Activated naive CD8-positive, alpha-beta T cell treated with anti-CD3 and anti-CD28 coated beads, Interleukin-2, amount 10 ng/mL, durations not matched to agents 7 days and 5 days (primary cell): ENCODE measurements around the gene UNC13D. TPM values are rescaled to one million over a fixed set of nuclear protein-coding genes. Genes with fewer than 3 reads are reported as not detected.
A peak's percentile ranks its signal among the peaks of the same experiment; 100 is the strongest.
"Not testable (repeated sequence)": the region's sequence is repeated elsewhere in the genome, so short reads cannot be mapped to it uniquely, and the experiment has no call there.

Experiments used
- ATAC-seq: fragments of 150-1000 bp; cut with Tn5 transposase; one replicate; pipeline ENCODE4 v1.10.0; 2021; ENCODE audit warnings: low read depth, moderate library complexity
- POLR2A ChIA-PET: fragments of 350-600 bp; sonication (Branson Sonifier 250); formaldehyde crosslinking; loops from one replicate; lab custom pipeline; 2021; ENCODE audit warnings: antibody characterized with exemption; lab: Charles Lee
- DNase-seq: peaks from one replicate; pipeline ENCODE4 v3.0.0; 2021
- H3K27ac Mint-ChIP-seq: one replicate; pipeline ENCODE4 v1.8.0; 2022; ENCODE audit warnings: mild to moderate bottlenecking, mixed read lengths
- H3K27me3 Mint-ChIP-seq: one replicate; pipeline ENCODE4 v1.8.0; 2022; ENCODE audit warnings: mild to moderate bottlenecking, moderate library complexity, mixed read lengths
- H3K36me3 Mint-ChIP-seq: one replicate; pipeline ENCODE4 v1.8.0; 2021; ENCODE audit warnings: mild to moderate bottlenecking, mixed read lengths
- H3K4me1 Mint-ChIP-seq: one replicate; pipeline ENCODE4 v1.8.0; 2021; ENCODE audit warnings: mixed read lengths
- H3K4me3 Mint-ChIP-seq: one replicate; pipeline ENCODE4 v1.8.0; 2022; ENCODE audit warnings: mild to moderate bottlenecking, moderate library complexity, mixed read lengths
- H3K9me3 Mint-ChIP-seq: one replicate; pipeline ENCODE4 v1.8.0; 2021; ENCODE audit warnings: mixed read lengths
- total RNA-seq, 2 experiments: library from RNA; stranded (reverse); gene quantifications; one replicate each; pipeline ENCODE4 v1.2.3, GENCODE V29; 2021

Gene UNC13D
- total RNA-seq, 2 experiments from 2014 or later = 221 to 222 TPM

DNA sequence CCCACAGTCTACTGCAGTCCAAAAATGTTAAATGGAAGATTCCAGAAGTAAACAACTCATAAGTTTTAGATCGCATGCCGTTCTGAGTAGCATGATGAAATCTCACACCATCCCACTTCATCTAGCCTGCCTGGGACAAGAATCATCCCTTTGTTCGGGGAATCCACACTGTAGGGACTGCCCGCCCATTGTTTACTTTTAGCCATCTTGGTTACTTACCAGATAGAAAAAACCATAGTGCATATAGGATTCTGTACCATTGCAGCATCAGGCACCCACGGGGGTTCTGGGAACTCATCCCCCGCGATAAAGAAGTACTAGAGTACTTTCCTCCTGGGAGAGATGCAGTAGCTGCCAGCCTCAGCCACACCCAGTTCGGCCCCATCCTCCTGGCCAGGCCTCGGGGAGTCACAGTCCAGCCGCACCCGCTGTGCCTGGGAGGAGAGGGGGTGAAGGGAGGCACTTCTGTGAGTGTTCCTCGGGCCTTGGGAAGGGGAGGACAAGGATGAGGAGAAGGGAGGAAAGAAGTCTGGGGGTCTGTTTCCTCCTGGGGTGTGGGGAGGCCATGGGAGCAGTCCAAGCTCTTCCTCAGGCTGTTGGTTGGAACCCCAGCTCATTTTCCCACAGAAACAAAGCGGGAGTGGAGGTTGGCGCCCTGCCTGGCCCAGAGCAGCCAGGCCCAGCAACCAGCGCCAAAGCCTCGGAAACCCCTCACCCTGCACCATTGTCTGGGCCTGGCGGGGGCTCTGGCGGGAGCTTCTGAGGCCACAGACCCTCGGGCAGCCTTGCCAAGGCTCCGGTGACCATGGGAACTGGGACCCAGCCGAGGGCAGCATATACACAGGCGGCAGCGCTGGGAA, 25.3 kb upstream of the UNC13D start:
- Mint-ChIP-seq H3K27ac (no peak overlapping the region), H3K36me3 (peaks cover 2% of the 10 kb centered on the region), H3K4me1 (peaks cover 19% of the 10 kb centered on the region), H3K27me3 (no peaks in the 10 kb centered on the region), H3K4me3 (no peak overlapping the region), H3K9me3 (no peaks in the 10 kb centered on the region)
- POLR2A ChIA-PET = interaction anchor here (1.7 kb wide), 1 partner anchor 14 kb away, joined by 7 read pairs; the partner anchor contains the start of gene WBP2
- DNase-seq (no peak), ATAC-seq (no peak)

DNA sequence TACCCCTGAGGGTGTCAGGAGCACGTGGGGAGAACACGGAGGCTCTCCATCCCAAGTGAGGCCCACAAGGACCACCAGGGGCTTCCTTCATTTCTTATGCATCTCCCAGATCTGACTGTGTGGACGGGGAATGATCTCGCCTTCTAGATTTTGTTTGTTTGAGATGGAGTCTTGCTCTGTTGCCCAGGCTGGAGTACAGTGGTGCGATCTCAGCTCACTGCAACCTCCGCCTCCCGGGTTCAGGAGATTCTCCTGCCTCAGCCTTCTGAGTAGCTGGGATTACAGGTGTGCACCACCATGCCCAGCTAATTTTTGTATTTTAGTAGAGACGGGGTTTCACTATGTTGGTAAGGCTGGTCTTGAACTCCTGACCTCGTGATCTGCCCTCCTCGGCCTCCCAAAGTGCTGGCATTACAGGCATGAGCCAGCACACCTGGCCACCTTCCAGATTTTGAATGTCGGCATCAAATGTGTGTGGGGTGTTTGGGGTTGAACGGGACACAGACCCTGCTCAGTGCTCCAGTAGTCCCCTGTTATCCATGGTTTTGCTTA, 24.6 kb upstream of the UNC13D start:
- not testable (repeated sequence) for ATAC-seq, H3K4me3 Mint-ChIP-seq, H3K27ac Mint-ChIP-seq, H3K9me3 Mint-ChIP-seq, H3K27me3 Mint-ChIP-seq, DNase-seq, H3K36me3 Mint-ChIP-seq
- H3K4me1 Mint-ChIP-seq = peaks cover 25% of the 10 kb centered on the region
- POLR2A ChIA-PET = interaction anchor here (1.7 kb wide), 1 partner anchor 13 kb away, joined by 7 read pairs; the partner anchor contains the start of gene WBP2

DNA sequence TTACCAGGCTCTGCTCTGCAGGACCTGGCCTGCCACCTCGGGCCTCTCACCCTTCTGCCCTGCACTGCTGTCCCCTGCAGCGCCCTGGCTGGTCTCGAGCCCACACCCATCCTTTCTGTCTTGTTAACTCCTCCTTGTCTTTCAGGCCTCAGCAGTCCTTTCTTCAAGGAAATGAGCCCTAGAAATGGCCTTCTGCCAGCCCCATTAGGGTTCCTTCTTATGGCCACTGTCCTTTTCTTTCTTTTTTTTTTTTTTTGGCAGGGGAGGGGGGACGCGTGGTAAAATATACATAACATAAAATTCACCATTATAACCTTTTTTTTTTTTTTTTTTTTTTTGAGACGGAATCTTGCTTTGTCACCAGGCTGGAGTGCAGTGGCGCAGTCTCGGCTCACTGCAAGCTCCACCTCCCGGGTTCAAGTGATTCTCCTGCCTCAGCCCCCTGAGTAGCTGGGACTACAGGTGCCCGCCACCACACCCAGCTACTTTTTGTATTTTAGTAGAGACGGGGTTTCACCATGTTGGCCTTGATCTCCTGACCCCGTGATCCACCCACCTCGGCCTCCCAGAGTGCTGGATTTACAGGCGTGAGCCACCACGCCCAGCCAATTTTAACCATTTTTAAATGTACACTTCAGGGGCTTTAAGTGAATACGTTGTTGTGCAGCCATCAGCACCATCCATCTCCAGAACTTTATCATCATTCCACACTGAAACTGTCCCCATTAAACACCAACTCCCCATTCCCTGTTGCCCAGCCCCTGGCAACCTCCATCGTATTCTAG, 21.4 kb upstream of the UNC13D start:
- peaks cover 17% of the 10 kb centered on the region for H3K4me1 Mint-ChIP-seq
- POLR2A ChIA-PET = interaction anchor here (0.7 to 4.1 kb wide), 9 partner anchors 8 to 112 kb away, joined by 3 to 37 read pairs (median 4); partner anchors contain the start of genes TRIM47 and WBP2
- H3K4me3 Mint-ChIP-seq, H3K36me3 Mint-ChIP-seq, H3K9me3 Mint-ChIP-seq, DNase-seq, H3K27me3 Mint-ChIP-seq, ATAC-seq: not testable (repeated sequence)
- H3K27ac Mint-ChIP-seq = peak overlapping the region; percentile 76

DNA sequence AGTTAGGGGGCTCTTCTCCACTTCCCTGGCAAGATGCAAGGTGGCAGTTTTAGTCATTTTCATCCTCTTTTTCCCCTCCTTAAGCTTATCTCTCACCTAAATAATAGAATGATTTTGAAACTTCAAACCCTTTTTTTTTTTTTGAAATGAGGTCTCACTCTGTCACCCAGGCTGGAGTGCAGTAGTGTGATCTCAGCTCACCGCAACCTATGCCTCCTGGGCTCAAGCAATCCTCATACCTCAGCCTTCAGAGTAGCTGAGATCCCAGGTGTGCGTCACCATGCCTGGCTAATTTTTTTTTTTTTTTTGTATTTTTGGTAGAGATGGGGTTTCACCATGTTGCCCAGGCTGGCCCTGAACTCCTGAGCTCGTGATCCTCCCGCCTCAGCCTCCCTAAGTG, 20.7 kb upstream of the UNC13D start:
- peak; percentile 38 for ATAC-seq
- not testable (repeated sequence) for DNase-seq, H3K27me3 Mint-ChIP-seq, H3K36me3 Mint-ChIP-seq, H3K9me3 Mint-ChIP-seq
- Mint-ChIP-seq H3K27ac (peak overlapping the region; percentile 76), H3K4me1 (peaks cover 17% of the 10 kb centered on the region), H3K4me3 (peak overlapping the region; percentile 48)
- POLR2A ChIA-PET = interaction anchor here (0.7 to 4.1 kb wide), 10 partner anchors 9 to 111 kb away, joined by 3 to 37 read pairs (median 4); partner anchors contain the start of genes TRIM47, TRIM65 and WBP2

DNA sequence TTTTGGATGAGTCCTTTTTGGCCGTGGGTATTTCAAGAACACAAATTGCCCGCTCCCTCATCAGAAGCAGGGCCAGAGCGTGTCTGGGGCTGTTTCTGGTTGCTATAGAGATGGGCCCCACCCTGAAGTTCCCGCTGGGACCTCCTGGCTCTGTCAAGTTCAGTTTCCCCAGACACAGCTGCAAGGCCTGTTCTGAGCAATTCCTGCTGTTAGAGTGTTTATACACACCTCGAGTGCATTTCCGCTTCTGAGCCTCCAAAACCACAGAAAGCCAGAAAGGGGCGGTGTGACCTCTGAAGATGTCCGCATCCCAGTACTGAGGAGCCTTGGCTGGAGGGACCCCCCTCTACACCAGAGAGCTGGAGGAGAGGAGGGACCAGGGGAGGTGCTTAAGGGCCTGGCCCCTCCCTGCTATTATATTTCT, 20.3 kb upstream of the UNC13D start:
- Mint-ChIP-seq H3K4me3 (peak overlapping the region; percentile 48), H3K36me3 (no peaks in the 10 kb centered on the region), H3K27ac (peak overlapping the region; percentile 76), H3K27me3 (no peaks in the 10 kb centered on the region), H3K4me1 (peaks cover 18% of the 10 kb centered on the region), H3K9me3 (no peaks in the 10 kb centered on the region)
- POLR2A ChIA-PET = interaction anchor here (0.7 to 4.1 kb wide), 9 partner anchors 9 to 111 kb away, joined by 3 to 37 read pairs (median 5); partner anchors contain the start of genes TRIM47, TRIM65 and WBP2
- ATAC-seq = peak; percentile 77
- DNase-seq = peak; percentile 58

DNA sequence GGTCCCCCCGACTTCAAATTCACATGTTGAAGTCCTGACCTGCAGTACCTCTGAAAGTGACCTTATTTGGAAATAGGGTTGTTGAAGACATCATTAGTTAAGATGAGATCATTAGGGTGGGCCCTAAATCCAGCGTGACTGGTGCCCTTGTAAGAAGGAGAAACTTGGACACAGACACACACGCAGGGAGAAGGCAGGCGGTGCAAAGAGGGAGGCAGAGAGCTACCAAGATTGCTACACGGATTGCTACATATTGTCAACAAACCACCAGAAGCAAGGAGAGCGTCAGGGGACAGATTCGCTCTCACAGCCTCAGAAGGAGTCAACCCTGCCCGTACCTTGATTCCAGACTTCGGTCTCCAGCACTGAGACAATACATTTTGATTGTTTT, 17.7 kb upstream of the UNC13D start:
- POLR2A ChIA-PET = interaction anchor here (0.9 to 5.0 kb wide), 6 partner anchors 11 to 83 kb away, joined by 3 to 41 read pairs (median 4); partner anchors contain the start of genes TRIM47 and TRIM65
- DNase-seq = no peak
- Mint-ChIP-seq H3K4me1 (peaks cover 32% of the 10 kb centered on the region), H3K27ac (peak overlapping the region; percentile 62), H3K36me3 (no peaks in the 10 kb centered on the region), H3K27me3 (no peaks in the 10 kb centered on the region), H3K4me3 (no peak overlapping the region), H3K9me3 (no peaks in the 10 kb centered on the region)
- no peak for ATAC-seq

DNA sequence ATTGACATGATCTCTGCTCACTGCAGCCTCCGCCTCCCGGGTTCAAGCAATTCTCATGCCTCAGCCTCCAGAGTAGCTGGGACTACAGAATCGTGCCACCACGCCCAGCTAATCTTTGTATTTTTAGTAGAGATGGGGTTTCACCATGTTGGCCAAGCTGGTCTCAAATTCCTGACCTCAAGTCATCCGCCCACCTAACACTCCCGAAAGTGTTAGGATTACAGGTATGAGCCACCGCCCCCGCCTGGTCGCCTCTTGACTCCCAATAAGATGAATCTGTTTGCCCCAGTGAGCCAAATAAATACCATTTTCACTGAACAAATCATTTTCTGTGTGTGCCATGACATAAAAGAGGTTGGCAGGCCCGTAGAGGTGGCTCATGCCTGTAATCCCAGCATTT, 15.2 kb upstream of the UNC13D start:
- H3K4me3 Mint-ChIP-seq = peak overlapping the region; percentile 8
- H3K27me3 Mint-ChIP-seq, ATAC-seq, H3K36me3 Mint-ChIP-seq, DNase-seq, H3K9me3 Mint-ChIP-seq: not testable (repeated sequence)
- H3K4me1 Mint-ChIP-seq = peaks cover 27% of the 10 kb centered on the region
- POLR2A ChIA-PET = interaction anchor here (0.7 to 9.0 kb wide), 7 partner anchors 13 to 76 kb away, joined by 3 to 101 read pairs (median 9); partner anchors contain the start of genes TRIM47, TRIM65 and UNC13D
- H3K27ac Mint-ChIP-seq = peak overlapping the region; percentile 88

DNA sequence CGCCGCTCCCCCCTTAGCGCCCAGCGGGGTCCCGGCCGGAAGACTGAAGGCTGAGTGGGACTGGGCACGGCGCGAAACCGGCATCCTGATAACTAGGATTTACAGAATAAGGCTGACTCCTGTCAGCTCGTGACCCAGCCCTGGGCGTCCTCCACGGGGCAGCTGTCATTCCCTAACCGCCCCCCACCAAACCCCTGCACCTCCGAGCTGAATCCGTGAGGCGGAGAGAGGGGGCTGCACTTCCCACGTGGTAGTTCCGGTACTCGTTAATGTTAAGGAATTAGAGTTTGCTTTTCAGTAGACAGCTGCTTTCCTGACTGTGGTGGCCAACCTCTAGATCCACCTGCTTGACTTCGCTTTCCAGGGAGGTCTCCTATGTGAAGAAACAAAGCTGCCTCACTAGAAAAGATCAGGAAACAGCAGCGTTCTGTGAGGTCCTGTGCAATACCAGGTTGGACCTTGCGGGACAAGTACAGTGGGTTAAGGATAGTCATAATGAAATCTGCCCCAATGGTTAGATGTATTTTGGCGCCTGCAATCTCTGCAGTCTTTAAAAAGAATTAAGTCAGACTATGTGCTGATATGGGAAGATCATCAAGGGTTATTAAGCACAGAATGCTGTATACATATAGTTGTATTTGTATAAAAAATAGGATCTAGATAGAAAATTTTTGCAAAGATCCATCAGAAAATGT, 12.0 kb upstream of the UNC13D start:
- ATAC-seq = peak; percentile 20
- no peaks in the 10 kb centered on the region for H3K27me3 Mint-ChIP-seq
- H3K4me3 Mint-ChIP-seq = no peak overlapping the region
- POLR2A ChIA-PET = interaction anchor here (0.6 to 9.0 kb wide), 18 partner anchors 8 to 103 kb away, joined by 3 to 101 read pairs (median 9); partner anchors contain the start of genes GALK1, TRIM47, TRIM65 and UNC13D
- H3K36me3 Mint-ChIP-seq = no peaks in the 10 kb centered on the region
- H3K4me1 Mint-ChIP-seq = peaks cover 25% of the 10 kb centered on the region
- no peaks in the 10 kb centered on the region for H3K9me3 Mint-ChIP-seq
- no peak for DNase-seq
- peak overlapping the region; percentile 90 for H3K27ac Mint-ChIP-seq

DNA sequence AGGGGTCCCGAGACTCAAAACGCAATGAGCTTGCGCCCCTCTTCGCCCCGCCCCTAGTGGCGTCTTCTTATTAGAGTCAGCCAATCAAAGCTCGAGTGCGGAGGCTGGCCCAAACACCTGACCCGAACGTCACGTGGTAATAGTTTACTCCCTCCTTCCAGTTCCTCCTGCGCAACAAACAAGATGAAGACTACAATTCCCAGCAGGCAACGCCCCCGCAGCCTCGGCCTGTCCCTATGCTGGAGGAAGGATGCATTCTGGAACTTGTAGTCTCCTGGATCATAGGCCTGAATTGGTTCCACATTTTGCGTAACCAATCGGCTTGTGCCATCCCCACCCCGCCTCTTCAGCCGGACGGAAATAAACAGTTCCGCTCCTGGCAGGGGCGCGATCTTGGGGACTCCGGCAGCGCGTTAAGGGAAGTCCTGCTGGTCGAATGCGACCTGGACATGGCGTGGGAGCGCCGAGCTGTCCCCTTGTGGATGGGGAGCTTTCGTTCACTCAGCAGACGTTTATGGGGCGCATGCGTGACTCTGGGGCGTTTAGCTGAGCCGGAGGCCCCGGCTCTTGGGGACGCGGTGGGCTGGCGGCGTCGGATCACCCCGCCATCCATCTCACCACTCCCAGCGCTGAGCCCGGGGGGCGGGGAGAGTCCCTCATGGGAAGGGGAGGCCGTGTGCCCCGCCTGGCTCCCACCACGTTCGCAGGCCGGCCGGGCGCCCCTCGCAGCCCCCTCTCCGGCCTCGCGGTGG, 11.3 kb upstream of the UNC13D start, which contains the start of gene WBP2:
WBP2 (minus strand) TSS at position 26 of the 752 bp plus-strand sequence. CDS start 38 bp downstream, outside the sequence.
- Mint-ChIP-seq H3K36me3 (no peaks in the 10 kb centered on the region), H3K27ac (peak within 1 kb of the TSS; percentile 90), H3K9me3 (no peaks in the 10 kb centered on the region), H3K4me3 (no peak within 1 kb of the TSS), H3K4me1 (peaks cover 25% of the 10 kb centered on the region), H3K27me3 (no peaks in the 10 kb centered on the region)
- peak; percentile 90 for ATAC-seq
- POLR2A ChIA-PET = interaction anchor here (0.7 to 9.0 kb wide), 21 partner anchors 9 to 123 kb away, joined by 3 to 101 read pairs (median 10); partner anchors contain the start of genes ACOX1, GALK1, TRIM47 and TRIM65
- DNase-seq = peak; percentile 89

DNA sequence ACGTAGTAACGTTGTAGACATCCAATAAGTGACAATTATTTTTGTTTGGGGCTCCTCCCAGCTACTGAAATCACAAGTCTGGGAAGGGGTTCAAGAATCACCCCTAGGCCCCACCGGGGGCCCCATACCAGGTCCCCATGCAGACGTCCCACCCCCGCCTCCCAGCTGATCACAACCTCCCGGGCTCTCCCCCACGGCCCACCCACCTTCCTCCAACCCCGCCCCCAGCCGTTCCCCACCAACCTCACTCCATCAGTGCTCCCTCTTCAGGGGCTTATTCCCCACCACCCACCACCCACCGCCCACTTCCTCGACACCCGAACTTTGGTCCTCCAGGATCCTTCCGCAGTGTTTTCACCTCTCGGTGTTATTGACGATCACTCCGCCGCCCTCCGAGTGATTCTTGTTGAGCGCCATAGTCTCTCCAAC, 10.7 kb upstream of the UNC13D start:
- no peaks in the 10 kb centered on the region for H3K36me3 Mint-ChIP-seq

DNA sequence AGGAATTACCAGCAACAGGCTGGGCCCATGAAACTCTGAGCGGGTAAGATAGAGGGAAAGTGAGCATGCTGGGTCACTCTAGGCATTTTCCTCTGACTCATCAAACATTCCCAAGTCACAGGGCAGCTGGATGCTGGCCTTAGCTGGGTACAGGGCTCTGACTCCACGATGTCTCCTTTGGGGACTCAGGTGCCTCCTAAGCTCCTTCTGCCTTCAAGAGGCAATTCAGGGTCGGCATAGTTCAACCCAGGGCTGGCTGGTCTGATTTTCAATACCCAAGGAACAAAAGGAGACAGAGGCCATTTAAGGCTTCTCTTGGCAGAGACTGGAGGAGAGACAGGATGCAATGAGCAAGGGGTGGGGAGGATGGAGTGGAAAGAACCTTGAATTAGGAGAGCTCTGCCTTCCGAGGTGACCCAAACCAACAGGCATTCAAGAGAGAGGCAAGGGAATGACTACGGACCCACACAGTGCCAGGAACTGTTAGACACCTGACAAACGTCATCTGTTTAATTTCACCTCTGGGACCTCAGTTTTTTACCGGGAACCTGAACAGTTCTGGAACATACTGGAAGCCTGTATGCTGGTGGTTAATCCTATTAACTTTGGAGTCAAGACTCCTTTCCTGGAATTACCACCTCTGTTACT, 10.0 kb upstream of the UNC13D start:
- Mint-ChIP-seq H3K4me1 (peaks cover 24% of the 10 kb centered on the region), H3K4me3 (no peak overlapping the region), H3K9me3 (no peaks in the 10 kb centered on the region), H3K27ac (no peak overlapping the region), H3K27me3 (no peaks in the 10 kb centered on the region), H3K36me3 (no peaks in the 10 kb centered on the region)
- no peak for DNase-seq
- POLR2A ChIA-PET = interaction anchor here (0.7 to 9.0 kb wide), 14 partner anchors 9 to 180 kb away, joined by 3 to 101 read pairs (median 13); partner anchors contain the start of genes GALK1, TRIM47, TRIM65 and UNC13D
- ATAC-seq = no peak

More for the DNA sequence above, 10.7 kb upstream of the UNC13D start:
- no peaks in the 10 kb centered on the region for H3K9me3 Mint-ChIP-seq
- POLR2A ChIA-PET = interaction anchor here (0.7 to 9.0 kb wide), 22 partner anchors 9 to 124 kb away, joined by 3 to 101 read pairs (median 9); partner anchors contain the start of genes ACOX1, GALK1, TRIM47 and TRIM65
- peaks cover 25% of the 10 kb centered on the region for H3K4me1 Mint-ChIP-seq
- no peaks in the 10 kb centered on the region for H3K27me3 Mint-ChIP-seq
- ATAC-seq (no peak), DNase-seq (no peak)
- H3K27ac Mint-ChIP-seq = no peak overlapping the region
- H3K4me3 Mint-ChIP-seq = no peak overlapping the region
